ENCODE results near the gene LRIG3. TPM values are rescaled to one million over a fixed set of nuclear protein-coding genes. Genes with fewer than 3 reads are reported as not detected.

LRIG3 gene
- total and polyA plus RNA-seq, 2 of the 8 experiments (the other 6 are each of a cell fraction or from before 2014, with no cell fraction given): 6.5 to 9.1 TPM

GRCh38 chr12:58918469-58918844 lies 1.8 kb downstream of the LRIG3 start (continued):
- TF ChIP-seq POLR2AphosphoS5 (IDR thresholded peaks at IDR 0.05; ENCODE audit: low read depth, low read length) (no peak), SIX5 (IDR thresholded peaks at IDR 0.05; ENCODE audit: low read depth, low read length) (no peak), YY1 (IDR thresholded peaks at IDR 0.05; ENCODE audit: low read depth, low read length) (no peak), SAP30 (IDR thresholded peaks at IDR 0.05; ENCODE audit: insufficient read depth, insufficient replicate concordance, low read length) (no peak), NRF1 (IDR thresholded peaks at IDR 0.05; ENCODE audit: low read depth, low read length) (no peak), ASH2L (IDR thresholded peaks at IDR 0.05; ENCODE audit: low read length) (no peak), GTF2F1 (IDR thresholded peaks at IDR 0.05; ENCODE audit: borderline replicate concordance, low read depth, low read length) (no peak), CTBP2 (IDR thresholded peaks at IDR 0.05; ENCODE audit: borderline replicate concordance, insufficient read depth, insufficient read length, low read length) (no peak), SP1 (IDR thresholded peaks at IDR 0.05; ENCODE audit: low read depth, low read length) (no peak)
